H9 (cell line): ENCODE measurements around the gene GMEB1. TPM values are rescaled to one million over a fixed set of nuclear protein-coding genes. Genes with fewer than 3 reads are reported as not detected.

Experiments used
- DNase-seq: peaks from one replicate; pipeline ENCODE4 v3.0.0-alpha.2; 2017
- H2AFZ ChIP-seq: one replicate; pipeline ENCODE4 v1.6.1; 2013; ENCODE audit warnings: mild to moderate bottlenecking, low read length, control low read depth, moderate library complexity
- H2AK5ac ChIP-seq: 2 replicates; pipeline ENCODE4 v1.6.1; 2013; ENCODE audit warnings: low read length, control low read depth, mixed read lengths; ENCODE audit not compliant: insufficient read length
- H2BK120ac ChIP-seq: one replicate; pipeline ENCODE4 v1.6.1; 2013; ENCODE audit warnings: low read depth, mild to moderate bottlenecking, low read length, control low read depth, inconsistent platforms; ENCODE audit not compliant: poor library complexity, severe bottlenecking
- H2BK12ac ChIP-seq: 2 replicates; pipeline ENCODE4 v1.6.1; 2013; ENCODE audit warnings: low read length, control low read depth, mixed read lengths, low read depth; ENCODE audit not compliant: insufficient read length
- H2BK15ac ChIP-seq: 2 replicates; pipeline ENCODE4 v1.6.1; 2013; ENCODE audit warnings: low read depth, low read length, control low read depth
- H2BK20ac ChIP-seq: one replicate; pipeline ENCODE4 v1.6.1; 2013; ENCODE audit warnings: low read depth, mild to moderate bottlenecking, low read length, control low read depth, inconsistent platforms; ENCODE audit not compliant: poor library complexity, severe bottlenecking
- H2BK5ac ChIP-seq: 2 replicates; pipeline ENCODE4 v1.6.1; 2013; ENCODE audit warnings: low read length, control low read depth, mixed read lengths; ENCODE audit not compliant: insufficient read length
- H3K14ac ChIP-seq: 2 replicates; pipeline ENCODE4 v1.6.1; 2013; ENCODE audit warnings: low read length, control low read depth; ENCODE audit not compliant: insufficient read depth
- H3K18ac ChIP-seq: 2 replicates; pipeline ENCODE4 v1.6.1; 2013; ENCODE audit warnings: low read depth, mild to moderate bottlenecking, mixed read lengths, low read length, control low read depth; ENCODE audit not compliant: insufficient read length
- H3K23ac ChIP-seq: 2 replicates; pipeline ENCODE4 v1.6.1; 2013; ENCODE audit warnings: low read length, control low read depth, mixed read lengths, low read depth; ENCODE audit not compliant: insufficient read length
- H3K23me2 ChIP-seq: 2 replicates; pipeline ENCODE4 v1.6.1; 2013; ENCODE audit warnings: low read depth, mild to moderate bottlenecking, mixed read lengths, low read length, control low read depth; ENCODE audit not compliant: insufficient read length, poor library complexity, severe bottlenecking
- H3K27ac ChIP-seq: 2 replicates; pipeline ENCODE4 v1.5.1; 2013; ENCODE audit warnings: low read length, control low read depth, mixed read lengths, low read depth; ENCODE audit not compliant: insufficient read length
- H3K27me3 ChIP-seq: 2 replicates; pipeline ENCODE4 v1.6.1; 2013; ENCODE audit warnings: low read length, control low read depth, inconsistent platforms; ENCODE audit not compliant: insufficient read depth
- H3K4ac ChIP-seq: 2 replicates; pipeline ENCODE4 v1.6.1; 2013; ENCODE audit warnings: low read depth, mild to moderate bottlenecking, control low read depth, inconsistent platforms, low read length, moderate library complexity
- H3K4me1 ChIP-seq: 2 replicates; pipeline ENCODE4 v1.6.1; 2013; ENCODE audit warnings: low read length, control low read depth, inconsistent platforms; ENCODE audit not compliant: insufficient read depth
- H3K4me2 ChIP-seq: 2 replicates; pipeline ENCODE4 v1.6.1; 2013; ENCODE audit warnings: low read length, control low read depth, mixed read lengths; ENCODE audit not compliant: insufficient read length, insufficient read depth
- H3K56ac ChIP-seq: 2 replicates; pipeline ENCODE4 v1.6.1; 2013; ENCODE audit warnings: low read depth, mild to moderate bottlenecking, mixed read lengths, low read length, control low read depth; ENCODE audit not compliant: insufficient read length
- H3K79me1 ChIP-seq: 2 replicates; pipeline ENCODE4 v1.6.1; 2013; ENCODE audit warnings: low read depth, mild to moderate bottlenecking, moderate library complexity, low read length, control low read depth, inconsistent platforms; ENCODE audit not compliant: insufficient read depth, poor library complexity, severe bottlenecking
- H3K79me2 ChIP-seq: 2 replicates; pipeline ENCODE4 v1.6.1; 2013; ENCODE audit warnings: low read length, control low read depth, inconsistent platforms; ENCODE audit not compliant: insufficient read depth
- H3K9ac ChIP-seq: 2 replicates; pipeline ENCODE4 v1.6.1; 2013; ENCODE audit warnings: low read length, control low read depth, mixed read lengths; ENCODE audit not compliant: insufficient read length; ENCODE audit errors: extremely low read depth
- H3K9me3 ChIP-seq: one replicate; pipeline ENCODE4 v1.6.1; 2013; ENCODE audit warnings: low read depth, low read length, inconsistent platforms; ENCODE audit not compliant: control insufficient read depth
- H3T11ph ChIP-seq: one replicate; pipeline ENCODE4 v1.6.1; 2013; ENCODE audit warnings: mild to moderate bottlenecking, low read length, control low read depth, inconsistent platforms
- H4K20me1 ChIP-seq: one replicate; pipeline ENCODE4 v1.6.1; 2013; ENCODE audit not compliant: control insufficient read depth, insufficient read length, insufficient read depth
- H4K5ac ChIP-seq: 2 replicates; pipeline ENCODE4 v1.6.1; 2013; ENCODE audit warnings: low read depth, mild to moderate bottlenecking, mixed read lengths, low read length, control low read depth; ENCODE audit not compliant: insufficient read length
- H4K8ac ChIP-seq: replicated peaks from 2 replicates; pipeline ENCODE4 v1.6.1; 2013; ENCODE audit warnings: low read length, control low read depth, mixed read lengths, low read depth; ENCODE audit not compliant: insufficient read length
- H4K91ac ChIP-seq: 2 replicates; pipeline ENCODE4 v1.6.1; 2013; ENCODE audit warnings: low read depth, mild to moderate bottlenecking, moderate library complexity, mixed read lengths, low read length, control low read depth; ENCODE audit not compliant: insufficient read length
- H3K27ac Mint-ChIP-seq, 3 experiments: 2 replicates in 2 of 3; 3 replicates in 1 of 3; pipeline ENCODE4 v1.8.0; 2020 to 2021; ENCODE audit warnings: mixed read lengths in 3 of 3, mild to moderate bottlenecking in 1 of 3, moderate library complexity in 1 of 3
- H3K27me3 Mint-ChIP-seq: 2 replicates; pipeline ENCODE4 v1.8.0; 2021; ENCODE audit warnings: low read depth, mild to moderate bottlenecking, moderate library complexity, mixed read lengths
- H3K36me3 Mint-ChIP-seq, 3 experiments: 2 replicates in 2 of 3; 3 replicates in 1 of 3; pipeline ENCODE4 v1.8.0; 2020 to 2021; ENCODE audit warnings: low read depth in 3 of 3, mixed read lengths in 3 of 3; ENCODE audit not compliant: insufficient read depth in 1 of 3
- H3K4me1 Mint-ChIP-seq, 2 experiments: 2 replicates each; pipeline ENCODE4 v1.8.0; 2020; ENCODE audit warnings: mixed read lengths in 2 of 2
- H3K4me3 Mint-ChIP-seq, 2 experiments: 2 replicates in 1 of 2; 3 replicates in 1 of 2; pipeline ENCODE4 v1.8.0; 2020 to 2021; ENCODE audit warnings: mild to moderate bottlenecking in 2 of 2, mixed read lengths in 2 of 2, moderate library complexity in 1 of 2
- H3K9me3 Mint-ChIP-seq, 2 experiments: 2 replicates in 1 of 2; 3 replicates in 1 of 2; pipeline ENCODE4 v1.8.0; 2020; ENCODE audit warnings: mild to moderate bottlenecking in 2 of 2, mixed read lengths in 2 of 2, moderate library complexity in 1 of 2
- CTCF ChIP-seq: fragments of 200-600 bp; sonication (generic); conservative IDR thresholded peaks from 3 replicates; pipeline ENCODE4 v1.8.0; 2021; ENCODE audit warnings: antibody characterized with exemption, mild to moderate bottlenecking
- WGBS: extraction: QIAGEN DNeasy Blood & Tissue Kit; methylation state at CpG from one replicate; pipeline ENCODE4 v1.1.7; 2013; ENCODE audit warnings: missing lambda C conversion rate, low lambda C conversion rate, mixed read lengths; ENCODE audit not compliant: insufficient read length; ENCODE audit errors: extremely low coverage; 5-methylcytosine and 5-hydroxymethylcytosine counted together
- total RNA-seq: library from RNA; stranded (reverse); gene quantifications from 2 replicates; pipeline ENCODE4 v1.2.1, GENCODE V29; 2021

The GMEB1 gene
- total RNA-seq, 1 experiment from 2014 or later, result 17.0 TPM

GRCh38 chr1:28758420-28758819 is 89.8 kb downstream of the GMEB1 start:
- no peaks in the 10 kb centered on the region for H3K27me3 ChIP-seq
- H4K20me1 ChIP-seq, result no peaks in the 10 kb centered on the region
- H3T11ph ChIP-seq, result no peak overlapping the region
- H3K27me3 Mint-ChIP-seq, result no peaks in the 10 kb centered on the region
- no peak overlapping the region for H2AK5ac ChIP-seq
- no peak overlapping the region for H2BK12ac ChIP-seq
- no peak for DNase-seq
- H2BK5ac ChIP-seq, result no peak overlapping the region
- no peak overlapping the region for H3K56ac ChIP-seq
- no peaks in the 10 kb centered on the region for H3K23me2 ChIP-seq
- H3K4ac ChIP-seq, result no peak overlapping the region
- H4K5ac ChIP-seq, result no peak overlapping the region
- H3K79me2 ChIP-seq, result peaks cover 67% of the 10 kb centered on the region
- no peaks in the 10 kb centered on the region for H3K9me3 ChIP-seq
- H3K18ac ChIP-seq, result no peak overlapping the region
- H3K4me3 Mint-ChIP-seq, result no peak overlapping the region
- no peak overlapping the region for H4K91ac ChIP-seq
- peaks cover 18 to 36% (median 31%) of the 10 kb centered on the region in 3 experiments for H3K36me3 Mint-ChIP-seq
- TF ChIP-seq CTCF, result no peak
- no peak overlapping the region for H4K8ac ChIP-seq
- H3K79me1 ChIP-seq, result peaks cover 5% of the 10 kb centered on the region
- H2BK15ac ChIP-seq, result no peak overlapping the region
- H3K27ac ChIP-seq, result no peak overlapping the region
- no peak overlapping the region for H3K4me2 ChIP-seq
- no peak overlapping the region for H3K9ac ChIP-seq
- WGBS, result no CpG with 5 or more reads among the region's 4 CpGs
- no peak overlapping the region for H2BK120ac ChIP-seq
- no peak overlapping the region for H2AFZ ChIP-seq
- H3K27ac Mint-ChIP-seq, result no peak overlapping the region
- 0 out of 2 replicates have a peak, but pooled peaks cover 3% of the 10 kb centered on the region for H3K4me1 ChIP-seq
- H3K23ac ChIP-seq, result no peak overlapping the region
- H3K4me1 Mint-ChIP-seq, result peaks cover 5 to 13% of the 10 kb centered on the region in 2 experiments
- H3K9me3 Mint-ChIP-seq, result no peaks in the 10 kb centered on the region
- H3K14ac ChIP-seq, result no peak overlapping the region
- no peak overlapping the region for H2BK20ac ChIP-seq
